ENCODE results near the gene PRIM2.
A peak's percentile ranks its signal among the peaks of the same experiment; 100 is the strongest.
"Not testable (repeated sequence)": the region's sequence is repeated elsewhere in the genome, so short reads cannot be mapped to it uniquely, and the experiment has no call there.

Gene PRIM2, protein sequence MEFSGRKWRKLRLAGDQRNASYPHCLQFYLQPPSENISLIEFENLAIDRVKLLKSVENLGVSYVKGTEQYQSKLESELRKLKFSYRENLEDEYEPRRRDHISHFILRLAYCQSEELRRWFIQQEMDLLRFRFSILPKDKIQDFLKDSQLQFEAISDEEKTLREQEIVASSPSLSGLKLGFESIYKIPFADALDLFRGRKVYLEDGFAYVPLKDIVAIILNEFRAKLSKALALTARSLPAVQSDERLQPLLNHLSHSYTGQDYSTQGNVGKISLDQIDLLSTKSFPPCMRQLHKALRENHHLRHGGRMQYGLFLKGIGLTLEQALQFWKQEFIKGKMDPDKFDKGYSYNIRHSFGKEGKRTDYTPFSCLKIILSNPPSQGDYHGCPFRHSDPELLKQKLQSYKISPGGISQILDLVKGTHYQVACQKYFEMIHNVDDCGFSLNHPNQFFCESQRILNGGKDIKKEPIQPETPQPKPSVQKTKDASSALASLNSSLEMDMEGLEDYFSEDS

DNA sequence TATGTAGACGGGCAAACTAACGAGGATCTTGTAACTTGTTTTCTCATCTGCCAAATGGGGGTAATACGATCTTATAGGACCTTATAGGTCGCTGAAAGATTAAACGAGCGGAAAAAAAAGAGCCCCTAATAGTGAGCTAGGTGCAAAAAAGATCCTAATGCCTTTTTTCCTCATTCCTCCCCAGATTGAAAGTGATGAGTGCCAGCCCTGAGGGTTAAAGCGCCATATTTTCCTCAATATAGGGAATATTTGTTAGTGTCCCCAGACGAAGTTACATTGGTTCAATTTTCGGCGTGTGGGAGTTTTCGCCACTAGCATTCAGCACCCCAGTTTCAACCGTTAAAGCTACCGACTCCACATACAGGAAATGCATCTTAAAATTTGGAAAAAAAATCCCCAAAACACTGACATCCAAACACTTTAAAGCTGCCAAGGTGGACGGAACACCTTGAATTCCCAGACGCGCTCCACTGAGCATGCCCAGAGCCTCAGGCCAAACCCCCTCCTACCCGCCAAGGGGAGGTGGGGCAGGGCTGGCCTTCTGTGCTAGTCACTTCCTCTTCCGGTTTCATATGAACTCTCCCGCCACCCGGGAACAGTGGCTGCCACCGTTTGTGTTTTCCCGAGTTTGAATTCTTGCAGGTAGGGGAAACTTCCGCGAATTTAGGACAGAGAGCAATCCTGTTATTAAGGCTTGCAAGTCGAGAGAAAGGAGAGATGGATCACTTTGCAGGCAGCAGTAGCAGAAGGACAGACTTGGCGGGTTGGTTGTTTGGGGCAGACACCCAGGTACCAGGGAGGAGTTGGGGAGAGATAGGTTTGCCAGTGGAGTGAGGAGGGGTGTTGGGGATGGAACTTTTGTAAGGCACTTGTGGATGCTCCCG is at the start of gene PRIM2:
PRIM2 (plus strand) TSS at position 571 of the 884 bp plus-strand sequence. CDS start 816 bp downstream, outside the sequence.
- peak; percentile 89 for DNase-seq

DNA sequence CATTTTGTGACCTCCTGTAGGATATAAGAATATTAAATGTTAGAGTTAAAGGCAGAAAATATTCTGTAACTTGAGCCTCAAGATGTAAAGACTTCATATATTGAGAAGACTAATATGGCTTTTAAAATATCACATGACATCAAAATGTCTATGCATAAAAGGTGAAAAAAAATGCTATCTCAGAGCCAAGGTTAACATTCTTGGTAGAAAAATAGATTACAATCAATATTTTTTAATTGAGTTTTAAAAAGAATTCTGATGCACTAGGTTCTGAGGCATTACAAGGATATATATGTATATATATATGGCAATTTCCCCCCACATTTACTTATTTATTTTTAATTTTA is 49.2 kb upstream of the PRIM2 start:
- DNase-seq: no peak

DNA sequence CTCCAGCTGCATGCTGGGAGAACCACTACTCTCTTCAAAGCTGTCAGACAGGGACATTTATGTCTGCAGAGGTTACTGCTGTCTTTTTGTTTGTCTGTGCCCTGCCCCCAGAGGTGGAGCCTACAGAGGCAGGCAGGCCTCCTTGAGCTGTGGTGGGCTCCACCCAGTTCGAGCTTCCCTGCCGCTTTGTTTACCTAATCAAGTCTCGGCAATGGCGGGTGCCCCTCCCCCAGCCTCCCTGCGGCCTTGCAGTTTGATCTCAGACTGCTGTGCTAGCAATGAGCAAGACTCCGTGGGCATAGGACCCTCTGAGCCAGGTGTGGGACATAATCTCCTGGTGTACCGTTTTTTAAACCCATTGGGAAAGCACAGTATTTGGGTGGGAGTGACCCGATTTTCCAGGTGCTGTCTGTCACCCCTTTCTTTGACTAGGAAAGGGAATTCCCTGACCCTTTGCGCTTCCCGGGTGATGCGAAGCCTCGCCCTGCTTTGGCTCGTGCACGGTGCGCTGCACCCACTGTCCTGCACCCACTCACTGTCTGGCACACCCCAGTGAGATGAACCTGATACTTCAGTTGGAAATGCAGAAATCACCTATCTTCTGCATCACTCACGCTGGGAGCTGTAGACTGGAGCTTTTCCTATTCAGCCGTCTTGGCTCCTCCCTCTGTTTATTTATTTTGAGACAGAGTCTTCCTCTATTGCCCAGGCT is 43.2 kb upstream of the PRIM2 start:
- not testable (repeated sequence) for DNase-seq

DNA sequence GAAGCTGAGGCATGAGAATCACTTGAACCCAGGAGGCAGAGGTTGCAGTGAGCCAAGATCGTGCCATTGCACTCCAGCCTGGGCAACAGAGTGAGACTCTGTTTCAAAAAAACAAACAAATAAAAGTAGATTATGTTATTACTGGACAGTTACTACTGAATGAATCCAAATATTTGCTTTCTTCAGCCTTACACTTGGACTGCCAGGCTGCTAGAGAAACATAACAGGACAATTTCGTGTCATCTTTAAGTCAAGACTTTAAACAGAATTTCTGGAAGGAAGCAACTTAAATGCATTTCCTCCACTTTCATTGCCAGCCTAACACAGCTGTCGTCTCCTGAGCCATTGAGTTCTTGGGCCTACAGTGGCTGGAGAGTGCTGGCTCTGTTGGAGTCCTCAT is 42.0 kb upstream of the PRIM2 start:
- no peak for DNase-seq

DNA sequence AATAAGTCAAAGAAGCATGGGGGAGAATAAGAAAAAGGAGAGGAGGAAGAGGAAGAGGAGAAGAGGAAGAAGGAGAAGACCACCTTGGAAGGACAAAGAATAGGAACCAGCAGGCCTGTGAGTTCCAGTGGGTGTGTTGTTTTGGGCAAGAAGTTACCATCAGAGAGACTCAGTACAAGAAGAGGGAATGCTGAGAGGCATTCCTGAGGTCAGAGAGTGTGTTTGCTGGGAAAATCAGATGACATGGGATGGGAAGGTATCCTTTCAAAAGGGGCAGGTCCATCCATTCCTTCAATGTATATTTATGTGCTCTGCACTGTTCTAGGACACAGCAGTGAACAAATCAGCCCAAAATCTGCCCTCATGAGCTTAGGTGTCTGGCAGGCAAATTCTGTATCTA is 40.5 kb upstream of the PRIM2 start:
- no peak for DNase-seq

DNA sequence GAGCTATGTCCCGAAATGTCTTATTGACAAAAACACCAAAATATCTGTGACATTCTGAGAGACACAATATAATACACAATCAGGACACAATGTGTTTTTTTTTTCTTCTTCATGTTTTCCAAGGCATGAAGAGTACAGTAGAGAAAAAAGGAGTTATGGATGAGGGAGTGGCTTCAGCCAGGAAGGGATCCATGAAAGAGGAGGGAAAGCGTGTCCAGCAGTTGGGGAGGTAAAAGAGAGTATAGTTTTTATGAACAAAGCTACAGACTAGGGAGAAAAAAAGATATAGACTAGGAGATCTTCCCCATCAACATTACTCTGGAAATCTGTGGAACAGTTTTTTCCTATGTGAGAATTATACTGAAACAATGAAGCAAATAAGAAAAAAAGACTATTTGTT is 38.9 kb upstream of the PRIM2 start:
- no peak for DNase-seq

DNA sequence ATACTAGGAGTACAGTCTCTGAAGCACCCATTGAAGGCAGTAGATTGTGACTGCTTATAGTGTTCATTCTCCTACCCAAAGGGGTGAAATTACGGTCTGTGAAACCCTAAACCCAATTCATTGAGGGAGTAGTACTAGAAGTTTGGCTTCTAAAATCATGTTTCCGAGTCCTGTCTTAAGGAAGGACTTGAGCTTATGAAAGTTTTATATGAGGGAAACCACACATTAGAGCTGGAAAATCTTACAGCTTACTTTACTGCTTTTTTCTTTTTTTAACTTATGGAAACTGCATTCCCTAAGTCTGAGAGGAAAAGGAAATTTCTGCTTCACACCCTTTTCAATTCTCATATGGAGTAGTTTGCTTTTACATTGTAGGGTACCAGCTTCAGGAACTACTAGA is 38.4 kb upstream of the PRIM2 start:
- DNase-seq: no peak

DNA sequence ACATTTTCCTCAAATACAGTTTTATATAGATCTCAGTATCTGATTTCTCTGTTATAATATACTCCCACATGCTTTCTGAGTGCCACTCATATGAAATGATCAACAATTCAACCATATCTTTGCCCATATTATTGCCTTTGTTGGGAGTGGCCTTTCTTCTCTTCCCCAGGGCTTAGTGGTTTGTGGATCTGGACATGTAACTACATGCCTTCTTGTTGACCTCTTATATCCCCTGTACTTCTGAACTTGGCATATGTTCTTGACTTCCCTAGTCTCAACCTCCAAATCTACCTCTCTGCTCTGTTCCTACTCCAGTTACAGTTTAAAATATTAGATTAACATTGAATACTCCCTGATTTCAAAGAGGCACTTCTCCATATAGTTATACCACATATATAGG is 34.3 kb upstream of the PRIM2 start:
- no peak for DNase-seq

DNA sequence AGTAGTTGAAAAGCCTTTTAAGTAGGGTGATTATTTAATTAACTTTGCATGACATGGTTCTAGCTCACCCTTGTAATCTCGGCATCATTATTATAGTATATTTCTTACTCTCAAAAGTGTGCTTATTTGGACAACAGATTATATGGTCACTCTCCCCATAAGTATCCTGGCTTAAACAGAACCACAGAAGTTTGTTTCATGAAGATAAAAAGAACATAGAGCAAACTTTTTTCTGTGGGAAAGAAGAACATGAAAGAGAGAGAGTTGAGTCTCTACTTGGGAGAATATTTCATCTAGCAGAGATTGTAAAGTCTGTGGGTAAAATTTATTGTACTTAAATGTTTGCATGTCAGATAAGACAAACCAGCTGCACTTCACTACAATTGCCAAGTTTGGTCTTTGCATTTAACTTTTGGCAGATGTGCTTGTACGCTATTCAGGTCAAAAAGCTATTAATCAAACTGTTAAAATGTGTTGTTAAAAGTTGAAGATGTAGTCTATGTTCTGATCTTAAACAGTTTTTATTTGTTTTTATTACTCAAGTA is 33.4 kb upstream of the PRIM2 start:
- no peak for DNase-seq

DNA sequence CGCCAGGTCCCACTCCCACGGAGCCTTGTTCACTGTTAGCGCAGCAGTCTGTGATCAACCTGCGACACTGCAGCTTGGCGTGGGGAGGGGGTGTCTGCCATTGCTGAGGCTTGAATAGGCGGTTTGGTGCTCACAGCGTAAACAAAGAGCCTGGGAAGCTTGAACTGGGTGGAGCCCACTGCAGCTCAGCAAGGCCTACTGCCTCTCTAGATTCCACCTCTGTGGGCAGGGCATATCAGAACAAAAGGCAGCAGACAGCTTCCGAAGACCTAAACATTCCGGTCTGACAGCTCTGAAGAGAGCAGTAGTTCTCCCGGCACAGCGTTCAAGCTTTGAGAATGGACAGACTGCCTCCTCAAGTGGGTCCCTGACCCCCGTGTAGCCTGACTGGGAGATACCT is 29.3 kb upstream of the PRIM2 start:
- DNase-seq: not testable (repeated sequence)

DNA sequence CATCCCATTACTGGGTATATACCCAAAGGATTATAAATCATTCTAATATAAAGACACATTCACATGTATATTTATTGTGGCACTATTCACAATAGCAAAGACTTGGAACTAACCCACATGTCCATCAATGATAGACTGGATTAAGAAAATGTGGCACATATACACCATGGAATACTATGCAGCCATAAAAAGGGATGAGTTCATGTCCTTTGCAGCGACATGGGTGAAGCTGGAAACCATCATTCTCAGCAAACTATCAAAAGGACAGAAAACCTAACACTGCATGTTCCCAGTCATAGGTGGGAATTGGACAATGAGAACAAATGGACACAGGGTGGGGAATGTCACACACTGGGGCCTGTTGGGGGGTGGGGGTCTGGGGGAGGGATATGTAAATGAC is 24.0 kb upstream of the PRIM2 start:
- DNase-seq: not testable (repeated sequence)

DNA sequence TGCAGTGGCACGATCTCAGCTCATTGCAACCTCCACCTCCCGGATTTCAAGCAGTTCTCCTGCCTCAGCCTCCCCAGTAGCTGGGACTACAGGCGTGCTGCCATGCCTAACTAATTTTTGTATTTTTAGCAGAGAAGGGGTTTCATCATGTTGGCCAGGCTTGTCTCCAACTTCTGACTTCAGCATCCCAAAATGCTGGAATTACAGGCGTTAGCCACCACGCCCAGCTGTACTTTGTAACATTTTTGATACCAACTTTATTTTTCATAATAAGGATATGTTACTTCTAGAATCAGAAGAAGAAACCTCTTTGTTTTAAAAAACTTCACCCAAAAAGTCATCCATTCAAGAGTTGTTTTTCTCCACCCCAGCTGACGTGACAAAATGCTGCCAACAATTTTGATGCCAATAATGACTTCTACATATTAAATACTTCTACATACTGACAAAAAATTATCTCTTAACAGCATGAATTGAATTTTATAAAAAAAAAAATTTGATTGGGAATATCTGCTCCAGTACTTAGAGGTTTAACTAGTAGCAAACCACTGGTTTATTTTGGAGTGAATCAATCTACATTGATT is 22.5 kb upstream of the PRIM2 start:
- DNase-seq: no peak

DNA sequence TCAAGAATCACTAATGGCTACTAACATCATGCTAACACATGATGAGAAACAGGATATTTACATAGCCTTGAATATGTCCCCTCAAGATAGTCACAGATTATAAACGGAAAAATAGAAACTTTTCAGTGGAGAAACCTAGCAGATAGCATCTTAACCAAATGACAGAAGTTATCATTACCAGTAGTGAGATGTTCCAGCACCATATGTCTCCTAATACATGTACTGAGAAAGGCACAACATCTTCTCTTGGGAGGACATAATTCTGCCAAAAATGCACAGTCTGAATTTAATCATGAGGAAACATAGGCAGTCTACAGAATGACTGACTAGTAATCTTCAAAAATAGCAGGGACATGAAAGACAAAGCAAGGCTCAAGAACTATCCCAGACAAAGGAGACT is 19.9 kb upstream of the PRIM2 start:
- no peak for DNase-seq

DNA sequence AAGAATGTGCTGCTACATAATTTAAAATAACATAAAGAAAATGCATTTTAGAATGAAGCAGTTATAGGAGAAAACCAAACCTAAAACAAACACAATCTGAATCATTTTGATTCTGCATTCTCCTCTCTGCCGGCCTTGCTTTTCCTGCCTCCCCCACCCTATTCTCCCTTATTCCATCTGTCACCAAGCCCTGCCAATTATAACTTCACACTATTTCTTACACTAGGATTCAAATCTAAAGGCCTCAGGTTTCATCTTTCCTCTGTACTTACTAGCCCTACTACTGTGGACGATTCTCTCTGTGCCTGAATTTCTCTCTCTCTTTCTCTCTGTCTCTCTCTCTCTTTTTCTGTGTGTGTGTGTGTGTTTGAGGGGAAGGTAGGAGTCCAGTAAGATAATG is 18.7 kb upstream of the PRIM2 start:
- DNase-seq: no peak

DNA sequence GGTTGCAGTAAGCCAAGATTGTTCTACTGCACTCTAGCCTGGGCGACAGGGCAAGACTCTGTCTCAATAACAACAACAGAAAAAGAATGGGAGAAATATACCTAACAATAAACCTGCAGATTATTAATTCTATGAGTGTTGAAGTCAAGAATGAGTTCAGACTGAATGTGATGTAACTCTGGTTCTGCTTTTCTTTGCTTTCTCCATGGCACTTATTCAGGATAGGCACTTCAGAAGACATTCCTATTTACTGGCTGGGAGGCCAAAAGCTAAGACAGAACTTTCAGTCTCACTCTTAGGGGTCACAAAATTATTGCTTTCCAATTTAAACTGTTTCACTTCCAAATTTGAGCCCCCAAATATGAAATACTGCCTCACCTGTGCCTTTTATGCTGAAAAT is 15.7 kb upstream of the PRIM2 start:
- no peak for DNase-seq

DNA sequence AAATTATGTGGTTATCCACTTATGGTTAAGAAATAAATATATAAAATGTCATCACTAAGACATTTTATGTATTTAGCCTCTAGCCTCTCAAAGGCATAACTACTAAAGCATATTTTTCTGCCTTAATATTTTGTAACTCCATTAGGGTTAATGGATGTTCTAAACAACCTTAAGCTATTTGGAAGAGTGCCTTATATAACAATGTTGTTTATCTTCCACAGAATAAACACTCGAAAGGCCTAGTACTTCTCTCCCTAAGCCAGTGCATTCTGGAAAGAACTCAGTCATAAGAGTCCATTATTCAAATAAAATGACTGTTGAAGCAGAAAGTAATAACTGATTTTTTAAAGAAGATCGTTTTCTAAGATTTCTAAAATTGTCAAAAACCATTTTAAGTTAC is 15.0 kb upstream of the PRIM2 start:
- no peak for DNase-seq

DNA sequence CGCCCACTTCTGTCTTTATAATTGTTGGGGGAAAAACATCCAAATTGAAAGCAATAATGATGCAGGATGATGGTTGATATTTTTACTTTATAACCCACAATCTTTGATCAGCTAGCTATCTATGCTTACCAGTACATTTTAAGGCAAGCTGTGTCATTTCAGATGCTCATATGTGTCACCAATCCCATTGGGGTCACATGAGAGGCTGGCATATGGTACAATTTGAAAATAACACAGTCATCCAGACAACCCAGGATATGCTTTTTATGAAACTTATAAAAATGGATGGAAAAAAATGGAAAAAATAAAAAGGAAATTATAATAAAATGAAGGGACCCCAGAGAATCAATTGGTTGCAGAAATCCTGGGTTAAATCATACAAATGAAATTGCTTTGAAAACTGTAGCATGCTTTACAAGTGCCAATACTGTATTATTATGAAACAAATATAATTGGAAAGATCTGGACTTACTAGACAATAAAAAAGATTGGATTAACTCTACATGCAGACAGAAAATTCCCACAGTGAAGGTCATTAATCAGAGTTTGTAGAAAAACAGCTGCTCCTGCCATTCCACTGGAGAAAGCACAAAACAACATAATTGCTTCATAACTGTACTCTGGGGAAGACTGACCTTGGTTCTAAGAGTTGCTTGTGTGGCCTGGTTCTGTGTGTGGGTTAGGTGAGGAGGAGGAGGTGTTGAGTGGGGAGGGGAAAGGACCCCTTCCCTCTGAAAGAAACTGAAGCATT is 13.3 kb upstream of the PRIM2 start:
- DNase-seq: no peak

DNA sequence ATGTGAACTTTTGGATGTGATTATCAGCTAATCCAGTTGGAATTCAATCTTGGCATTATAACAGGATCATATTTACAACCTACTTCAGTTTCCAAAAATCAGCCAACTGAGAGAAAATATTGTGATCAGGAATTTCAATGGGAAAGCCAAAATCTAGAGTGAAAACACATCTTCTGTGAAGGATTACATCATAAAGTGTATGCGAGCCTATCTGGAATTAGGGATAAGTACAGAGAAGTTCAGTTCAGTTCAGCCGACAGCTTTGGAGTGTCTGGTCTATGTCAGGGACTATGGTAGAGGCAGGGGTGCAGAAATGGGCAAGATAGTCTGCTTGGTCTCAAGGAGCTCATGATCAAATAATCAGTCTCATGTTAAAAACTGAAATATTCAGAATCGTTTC is 12.3 kb upstream of the PRIM2 start:
- DNase-seq: no peak

DNA sequence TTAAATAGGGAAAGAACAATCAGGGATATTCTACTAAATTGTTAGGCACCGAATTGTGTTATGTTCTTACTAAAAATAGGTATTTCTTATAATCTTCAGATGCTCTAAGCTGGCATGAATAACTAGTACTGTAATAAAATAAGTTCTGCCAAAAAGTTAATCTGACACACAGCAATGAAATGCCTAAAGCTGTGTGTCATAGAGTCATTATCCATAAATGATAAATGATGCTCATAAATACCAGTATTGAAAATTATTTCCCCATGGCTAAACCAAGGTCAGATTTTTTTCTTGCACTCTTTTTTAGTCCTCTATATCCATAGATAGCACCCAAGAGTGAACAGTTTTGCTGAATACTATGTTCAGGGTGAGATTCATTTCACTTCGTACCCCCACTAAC is 11.7 kb upstream of the PRIM2 start:
- no peak for DNase-seq

DNA sequence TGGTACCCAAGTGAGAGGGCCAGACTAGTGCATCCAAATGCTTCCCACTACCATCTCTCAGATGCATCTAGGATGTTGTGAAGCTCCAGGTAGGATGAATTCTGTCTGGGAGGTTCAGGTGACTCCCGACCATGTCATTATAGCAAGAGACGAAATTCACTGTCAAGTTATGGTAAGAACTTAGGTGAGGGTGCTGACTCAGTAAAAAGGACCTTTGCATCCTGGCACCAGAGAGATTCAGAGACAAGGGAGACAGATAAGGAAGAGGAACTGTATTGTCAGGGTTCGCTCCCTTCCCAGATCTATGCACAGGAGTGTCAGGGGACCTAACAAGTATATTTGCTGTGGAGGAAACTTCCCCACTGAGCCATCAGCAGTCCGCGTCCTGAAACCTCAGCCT is 11.2 kb upstream of the PRIM2 start:
- no peak for DNase-seq

DNA sequence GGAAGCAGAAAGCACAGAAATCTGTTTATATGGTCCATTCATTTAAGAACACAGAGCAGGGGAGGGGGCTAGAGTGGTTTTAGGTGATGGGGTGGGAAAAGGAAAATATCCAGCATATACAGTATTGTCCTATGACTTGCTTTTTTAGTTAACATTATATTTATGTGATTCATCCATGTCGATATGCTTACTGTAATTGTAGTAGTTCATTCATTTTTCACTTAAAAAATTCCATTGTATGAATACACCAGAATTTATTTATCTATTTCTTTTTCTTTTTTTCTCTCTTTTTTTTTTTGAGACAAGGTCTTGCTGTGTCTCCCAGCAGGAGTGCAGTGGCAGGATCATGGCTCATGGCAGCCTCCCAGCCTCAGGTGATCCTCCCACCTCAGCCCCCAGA is 9.6 kb upstream of the PRIM2 start:
- DNase-seq: no peak

DNA sequence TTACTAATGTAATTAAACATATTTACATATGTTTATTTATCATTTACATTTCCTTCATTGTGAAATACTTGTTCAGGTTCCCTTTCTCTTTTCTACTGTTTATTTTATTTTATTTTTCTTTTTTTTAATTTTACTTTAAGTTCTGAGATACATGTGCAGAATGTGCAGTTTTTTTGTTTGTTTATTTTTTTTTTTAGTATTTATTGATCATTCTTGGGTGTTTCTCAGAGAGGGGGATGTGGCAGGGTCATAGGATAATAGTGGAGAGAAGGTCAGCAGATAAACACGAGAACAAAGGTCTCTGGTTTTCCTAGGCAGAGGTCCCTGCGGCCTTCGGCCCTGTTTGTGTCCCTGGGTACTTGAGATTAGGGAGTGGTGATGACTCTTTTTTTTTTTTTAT is 8.7 kb upstream of the PRIM2 start:
- DNase-seq: not testable (repeated sequence)
